CD4-positive, alpha-beta T cell treated with Interleukin-4 for 4 hours (primary cell): ENCODE data around the gene BCAS4.
"Not testable (repeated sequence)": the region's sequence is repeated elsewhere in the genome, so short reads cannot be mapped to it uniquely, and the experiment has no call there.

Experiments
- DNase-seq: peaks from one replicate; pipeline ENCODE4 v3.0.0-alpha.2; 2020

Gene BCAS4

GRCh38 chr20:50772420-50773185 lies 22.3 kb upstream of the BCAS4 start:
- no peak for DNase-seq

- DNase-seq, result no peak
Measured at GRCh38 chr20:50774515-50774914, 20.3 kb upstream of the BCAS4 start.

GRCh38 chr20:50776122-50776817 lies 18.6 kb upstream of the BCAS4 start:
- DNase-seq, result no peak

- no peak for DNase-seq
Measured at GRCh38 chr20:50777373-50777772, 17.5 kb upstream of the BCAS4 start.

GRCh38 chr20:50778994-50779393 lies 15.9 kb upstream of the BCAS4 start:
- DNase-seq, result not testable (repeated sequence)

GRCh38 chr20:50783390-50783789 lies 11.5 kb upstream of the BCAS4 start:
- DNase-seq, result no peak

GRCh38 chr20:50783903-50784302 lies 11.0 kb upstream of the BCAS4 start:
- DNase-seq, result no peak

GRCh38 chr20:50784464-50784863 lies 10.4 kb upstream of the BCAS4 start:
- DNase-seq, result no peak

GRCh38 chr20:50786703-50787102 lies 8.2 kb upstream of the BCAS4 start:
- no peak for DNase-seq

- DNase-seq, result no peak
Measured at GRCh38 chr20:50787181-50787580, 7.7 kb upstream of the BCAS4 start.

- DNase-seq, result no peak
Measured at GRCh38 chr20:50788045-50788991, 6.5 kb upstream of the BCAS4 start.

GRCh38 chr20:50789968-50790650 lies 4.8 kb upstream of the BCAS4 start:
- no peak for DNase-seq

- peak; percentile 81 for DNase-seq
Measured at GRCh38 chr20:50790651-50791277, 4.1 kb upstream of the BCAS4 start.

- no peak for DNase-seq
Measured at GRCh38 chr20:50792708-50793574, 1.9 kb upstream of the BCAS4 start.

GRCh38 chr20:50793575-50794016 lies 1.3 kb upstream of the BCAS4 start:
- DNase-seq, result peak; percentile 39

- DNase-seq, result no peak
Measured at GRCh38 chr20:50794181-50794845, 548 bp upstream of the BCAS4 start.

GRCh38 chr20:50797142-50797541 lies 2.3 kb downstream of the BCAS4 start:
- no peak for DNase-seq

GRCh38 chr20:50798650-50799049 lies 3.8 kb downstream of the BCAS4 start:
- DNase-seq, result no peak

GRCh38 chr20:50799176-50799889 lies 4.5 kb downstream of the BCAS4 start:
- no peak for DNase-seq
